ENCODE data around the gene ZMYND15.
A peak's percentile ranks its signal among the peaks of the same experiment; 100 is the strongest.

ZMYND15 gene

DNA sequence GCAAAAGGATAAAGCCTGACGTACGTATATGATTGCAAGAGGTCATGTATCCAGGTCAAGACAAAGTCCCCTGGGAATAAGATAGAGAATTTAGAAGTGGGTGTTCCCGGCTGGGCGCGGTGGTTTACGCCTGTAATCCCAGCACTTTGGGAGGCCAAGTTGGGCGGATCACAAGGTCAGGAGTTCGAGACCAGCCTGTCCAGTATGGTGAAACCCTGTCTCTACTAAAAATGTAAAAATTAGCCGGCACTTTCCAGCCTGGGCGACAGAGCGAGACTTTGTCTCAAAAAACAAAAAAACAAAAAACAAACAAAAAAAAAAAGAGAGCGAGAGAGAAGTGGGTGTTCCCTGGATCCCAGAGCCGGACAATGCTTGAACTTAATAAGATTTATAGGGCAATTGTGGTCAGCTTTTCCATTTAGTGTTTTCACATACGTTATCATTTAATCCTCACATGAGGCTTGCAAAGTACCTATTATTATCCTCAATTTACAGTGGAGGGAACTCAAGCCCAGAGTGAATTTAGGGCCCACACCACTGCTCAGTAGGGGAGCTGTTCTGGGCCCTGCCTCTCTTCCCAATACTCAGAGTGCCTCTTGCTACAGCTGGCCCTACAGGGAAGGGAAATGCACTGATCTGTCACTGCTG, 48.6 kb downstream of the ZMYND15 start:
- no peak for DNase-seq

DNA sequence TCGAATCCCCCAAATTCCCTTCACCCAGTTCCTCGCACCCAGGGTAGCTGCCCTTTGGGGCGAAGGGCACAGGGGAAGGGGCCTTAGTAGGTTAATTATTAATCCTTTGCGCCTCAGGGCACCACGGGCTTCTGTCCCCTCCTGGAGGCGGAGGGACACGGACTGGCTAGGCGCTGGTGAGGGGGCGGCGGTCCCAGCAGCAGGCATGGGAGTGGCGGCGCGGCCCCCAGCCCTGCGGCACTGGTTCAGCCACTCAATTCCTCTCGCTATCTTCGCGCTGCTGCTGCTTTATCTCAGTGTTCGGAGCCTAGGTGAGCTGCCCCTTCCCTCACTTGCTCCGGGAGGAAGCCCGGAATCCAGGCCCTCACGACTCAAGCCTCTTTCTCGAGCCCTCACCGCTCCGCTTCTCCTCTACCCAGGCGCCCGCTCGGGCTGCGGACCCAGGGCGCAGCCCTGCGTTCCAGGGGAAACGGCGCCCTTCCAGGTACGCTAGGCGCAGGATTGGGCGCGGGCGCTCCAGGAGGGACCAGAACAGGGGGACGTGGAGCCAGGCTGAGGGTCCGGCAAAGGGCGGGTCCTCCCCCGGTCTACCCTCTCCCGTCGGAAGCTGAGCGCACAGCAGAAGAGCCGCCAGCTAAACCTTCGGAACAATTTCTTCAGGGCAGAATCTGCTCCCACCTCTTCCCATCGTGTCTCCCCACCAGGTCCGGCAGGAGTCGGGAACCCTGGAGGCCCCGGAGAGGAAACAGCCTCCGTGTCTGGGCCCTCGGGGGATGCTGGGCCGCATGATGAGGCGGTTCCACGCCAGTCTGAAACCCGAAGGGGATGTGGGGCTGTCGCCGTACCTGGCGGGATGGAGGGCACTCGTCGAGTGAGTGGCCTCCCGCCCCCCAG, 49.4 kb downstream of the ZMYND15 start, which contains the start of gene GLTPD2:
GLTPD2 (plus strand) TSS at position 158 of the 894 bp plus-strand sequence; CDS start at position 206, 48 bp downstream.
- DNase-seq: no peak

DNA sequence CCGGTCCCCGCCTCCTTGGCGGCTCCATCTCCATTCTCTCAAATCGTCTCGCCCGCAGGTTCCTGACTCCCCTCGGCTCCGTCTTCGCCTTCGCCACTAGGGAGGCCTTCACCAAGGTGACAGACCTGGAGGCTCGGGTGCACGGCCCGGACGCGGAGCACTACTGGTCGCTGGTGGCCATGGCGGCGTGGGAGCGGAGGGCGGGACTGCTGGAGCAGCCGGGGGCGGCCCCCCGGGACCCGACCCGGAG, 50.0 kb downstream of the ZMYND15 start:
- DNase-seq: peak in 1 of 2 experiments; percentile 38

DNA sequence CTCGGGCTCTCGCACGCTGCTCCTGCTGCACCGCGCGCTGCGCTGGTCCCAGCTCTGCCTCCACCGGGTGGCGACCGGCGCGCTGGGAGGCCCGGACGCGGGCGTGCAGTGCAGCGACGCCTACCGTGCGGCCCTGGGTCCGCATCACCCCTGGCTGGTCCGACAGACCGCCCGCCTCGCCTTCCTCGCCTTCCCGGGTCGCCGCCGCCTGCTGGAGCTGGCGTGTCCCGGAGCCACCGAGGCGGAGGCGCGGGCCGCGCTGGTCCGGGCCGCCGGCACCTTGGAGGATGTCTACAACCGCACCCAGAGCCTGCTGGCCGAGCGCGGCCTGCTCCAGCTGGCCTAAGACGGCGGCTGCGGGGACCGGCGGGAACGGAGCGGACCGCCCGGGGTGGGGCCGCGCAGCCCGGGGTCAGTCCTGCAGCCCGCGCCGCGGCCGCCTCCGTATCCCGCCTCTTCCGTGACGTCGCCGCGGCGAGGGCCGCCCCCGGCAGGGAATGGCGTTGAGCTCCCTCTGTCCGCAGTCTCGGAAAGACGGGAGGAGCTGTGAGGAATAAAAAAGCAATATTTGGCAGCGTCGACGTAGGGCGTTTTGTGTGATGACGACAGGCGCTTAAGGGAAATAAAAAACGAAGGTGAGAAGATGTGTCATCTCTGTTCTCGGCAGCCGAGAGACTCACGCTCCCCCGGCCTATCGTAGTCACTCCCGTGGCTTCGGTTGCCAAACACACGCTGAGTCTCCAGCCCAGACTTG, 50.5 kb downstream of the ZMYND15 start:
- DNase-seq: peak; percentile 40 to 41

DNA sequence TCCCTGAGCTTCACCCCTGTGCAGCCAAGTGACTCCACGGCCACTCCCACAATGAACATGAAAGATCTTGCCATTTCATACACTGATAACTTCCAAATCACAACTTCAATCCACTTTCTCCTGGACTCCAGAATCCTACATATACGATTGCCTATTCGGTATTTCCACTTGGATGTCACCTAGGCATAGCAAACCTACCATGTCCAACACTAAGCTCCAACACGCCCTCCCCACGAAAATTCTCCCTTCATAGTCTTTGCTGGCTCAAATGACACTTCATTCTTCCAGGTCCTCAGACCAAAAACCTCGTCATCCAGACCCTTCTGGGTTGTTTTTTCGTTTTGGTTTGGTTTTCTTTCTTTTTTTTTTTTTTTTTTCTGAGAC, 51.1 kb downstream of the ZMYND15 start:
- no peak for DNase-seq

DNA sequence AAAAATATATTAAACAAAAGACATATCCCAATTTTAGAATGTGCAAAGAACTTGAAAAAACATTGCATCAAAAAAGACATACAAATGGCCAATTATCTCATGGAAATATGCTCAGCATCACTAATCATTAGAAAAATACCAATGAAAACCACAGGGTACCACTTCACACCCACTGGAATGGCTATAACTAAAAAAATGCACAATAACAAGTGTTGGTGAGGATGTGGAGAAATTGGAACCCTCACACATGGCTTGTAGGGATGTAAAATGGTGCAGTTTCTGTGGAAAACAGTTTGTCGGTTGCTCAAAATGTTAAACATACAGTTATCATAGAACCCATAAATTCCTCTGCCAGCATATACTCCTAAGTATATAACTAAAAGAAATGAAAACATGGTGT, 55.5 kb downstream of the ZMYND15 start:
- DNase-seq: no peak
